ENCODE data around the gene CACNA2D3. TPM values are rescaled to one million over a fixed set of nuclear protein-coding genes. Genes with fewer than 3 reads are reported as not detected.

CACNA2D3 gene
- total RNA-seq, 2 donors from 2014 or later, result 1.1 to 5.9 TPM

GRCh38 chr3:54642147-54642546 lies 519.8 kb downstream of the CACNA2D3 start:
- WGBS, result 75% methylated on average over 6 of the region's 6 CpGs
- no peaks in the 10 kb centered on the region for H3K27me3 ChIP-seq (replicated peaks; ENCODE audit: insufficient read depth)
- no peaks in the 10 kb centered on the region for H3K4me1 ChIP-seq (replicated peaks)
- H3K4me3 ChIP-seq, result no peak overlapping the region
- no peak for DNase-seq (ENCODE audit: low spot score)
- intact Hi-C loops (cut with DNase I), result no loop called here
- TF ChIP-seq POLR2AphosphoS5 (IDR thresholded peaks at IDR 0.05) (no peak), POLR2A (IDR thresholded peaks at IDR 0.05) (no peak), CTCF (IDR thresholded peaks at IDR 0.05) (no peak)
- H3K9me3 ChIP-seq, result no peaks in the 10 kb centered on the region
- no peaks in the 10 kb centered on the region for H3K36me3 ChIP-seq
- no peak overlapping the region for H3K27ac ChIP-seq

DNA sequence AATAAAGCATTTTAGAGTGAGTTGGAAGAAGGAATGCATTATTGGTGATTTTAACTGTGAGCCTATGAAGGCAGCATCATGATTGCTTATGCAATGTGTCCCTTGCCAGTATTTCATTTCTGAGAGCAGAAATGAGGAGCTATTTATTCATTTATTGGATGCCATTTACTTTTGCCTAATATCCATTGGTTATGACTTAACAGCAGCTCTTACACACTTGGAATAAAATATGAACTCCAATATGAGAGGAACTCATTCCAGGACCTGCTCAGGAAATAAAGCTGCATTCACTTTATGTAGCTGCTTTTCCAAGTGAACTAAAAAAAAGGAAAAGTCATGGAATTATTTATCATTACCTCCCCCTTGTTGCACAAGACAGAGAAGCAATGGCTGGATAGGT lies 525.4 kb downstream of the CACNA2D3 start:
- Histone ChIP-seq H3K4me3 (no peak overlapping the region), H3K4me1 (replicated peaks) (no peaks in the 10 kb centered on the region), H3K36me3 (no peaks in the 10 kb centered on the region), H3K9me3 (no peaks in the 10 kb centered on the region), H3K27me3 (replicated peaks; ENCODE audit: insufficient read depth) (no peaks in the 10 kb centered on the region), H3K27ac (no peak overlapping the region)
- TF ChIP-seq CTCF (IDR thresholded peaks at IDR 0.05) (no peak), POLR2AphosphoS5 (IDR thresholded peaks at IDR 0.05) (no peak), POLR2A (IDR thresholded peaks at IDR 0.05) (no peak)
- intact Hi-C loops (cut with DNase I), result no loop called here
- no peak for DNase-seq (ENCODE audit: low spot score)

DNA sequence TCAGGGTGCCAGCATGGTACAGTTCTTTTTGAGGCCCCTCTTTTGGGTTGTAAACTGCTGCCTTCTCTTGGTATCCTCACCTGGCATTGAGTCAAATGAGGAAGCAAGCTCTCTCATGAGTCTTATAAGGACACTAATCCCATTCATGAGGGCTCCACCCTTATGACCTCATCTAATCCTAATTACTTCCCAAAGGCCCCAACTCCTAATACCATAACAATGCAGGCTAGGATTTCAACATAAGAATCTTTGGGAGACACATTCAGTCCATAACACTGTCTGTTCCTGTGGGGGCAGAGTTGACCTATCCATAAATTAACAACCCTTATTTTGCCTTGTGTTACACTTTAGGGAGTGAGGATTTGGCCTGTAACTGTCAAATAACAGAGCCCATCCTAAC lies 527.2 kb downstream of the CACNA2D3 start:
- H3K36me3 ChIP-seq, result no peaks in the 10 kb centered on the region
- TF ChIP-seq POLR2A (IDR thresholded peaks at IDR 0.05) (no peak), CTCF (IDR thresholded peaks at IDR 0.05) (no peak), POLR2AphosphoS5 (IDR thresholded peaks at IDR 0.05) (no peak)
- H3K27ac ChIP-seq, result no peak overlapping the region
- H3K9me3 ChIP-seq, result no peaks in the 10 kb centered on the region
- H3K4me3 ChIP-seq, result no peak overlapping the region
- no peaks in the 10 kb centered on the region for H3K4me1 ChIP-seq (replicated peaks)
- intact Hi-C loops (cut with DNase I), result no loop called here
- no peaks in the 10 kb centered on the region for H3K27me3 ChIP-seq (replicated peaks; ENCODE audit: insufficient read depth)
- no peak for DNase-seq (ENCODE audit: low spot score)

- no peaks in the 10 kb centered on the region for H3K27me3 ChIP-seq (replicated peaks; ENCODE audit: insufficient read depth)
- no peak for DNase-seq (ENCODE audit: low spot score)
- intact Hi-C loops (cut with DNase I), result no loop called here
- no peaks in the 10 kb centered on the region for H3K36me3 ChIP-seq
- TF ChIP-seq POLR2A (IDR thresholded peaks at IDR 0.05) (no peak), CTCF (IDR thresholded peaks at IDR 0.05) (no peak), POLR2AphosphoS5 (IDR thresholded peaks at IDR 0.05) (no peak)
- 22% methylated on average over 6 of the region's 6 CpGs for WGBS
- H3K27ac ChIP-seq, result no peak overlapping the region
- H3K9me3 ChIP-seq, result no peaks in the 10 kb centered on the region
- H3K4me1 ChIP-seq (replicated peaks), result no peaks in the 10 kb centered on the region
- H3K4me3 ChIP-seq, result no peak overlapping the region
Measured at GRCh38 chr3:54653456-54654195, 531.3 kb downstream of the CACNA2D3 start.

DNA sequence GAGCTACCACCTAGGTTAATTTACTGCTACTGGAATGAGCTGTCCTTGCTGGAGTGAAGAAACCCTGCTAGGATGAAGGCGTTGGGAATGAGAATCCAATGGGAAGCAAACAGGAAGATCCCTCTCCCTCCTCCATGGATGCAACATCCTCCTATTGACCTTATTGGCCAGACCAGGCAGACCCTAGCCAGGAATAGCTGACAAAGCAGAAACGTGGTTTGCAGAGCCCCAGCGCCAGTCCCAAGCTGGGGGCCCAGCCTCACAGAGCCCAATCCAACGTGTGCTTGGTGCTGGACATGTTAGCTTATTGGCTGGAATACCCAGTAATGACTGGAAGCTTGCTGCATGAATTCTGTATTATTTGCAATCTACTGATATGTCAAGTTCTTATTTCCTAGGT lies 532.4 kb downstream of the CACNA2D3 start:
- Histone ChIP-seq H3K4me3 (no peak overlapping the region), H3K27me3 (replicated peaks; ENCODE audit: insufficient read depth) (no peaks in the 10 kb centered on the region), H3K4me1 (replicated peaks) (no peaks in the 10 kb centered on the region), H3K36me3 (no peaks in the 10 kb centered on the region), H3K9me3 (no peaks in the 10 kb centered on the region), H3K27ac (no peak overlapping the region)
- no peak for TF ChIP-seq CTCF (IDR thresholded peaks at IDR 0.05)
- WGBS, result 84% methylated on average over 4 of the region's 4 CpGs
- DNase-seq (ENCODE audit: low spot score), result no peak
- intact Hi-C loops (cut with DNase I), result no loop called here
